Peyer's patch (tissue), 4 donors: Measurements from ENCODE around the gene CFAP20.
"Not testable (repeated sequence)": the region's sequence is repeated elsewhere in the genome, so short reads cannot be mapped to it uniquely, and the experiment has no call there.

ENCODE experiments used
- POLR2A ChIP-seq, 2 donors: fragments of 450-650 bp; IDR thresholded peaks; one replicate each; pipeline ENCODE4 v1.5.1; 2017; ENCODE audit warnings: antibody characterized with exemption in 2 of 2, mild to moderate bottlenecking in 2 of 2, moderate library complexity in 2 of 2
- TF ChIP-seq, protein P1 (sequence below), 6 experiments: fragments of 450-650 bp in 4 of 6; fragments of 200-600 bp in 2 of 6; sonication (generic) in 1 of 6; IDR thresholded peaks; one replicate each; pipeline ENCODE4 v1.5.1; 2017 to 2019; ENCODE audit warnings: antibody characterized with exemption in 6 of 6, mild to moderate bottlenecking in 3 of 6, moderate library complexity in 1 of 6

DNA sequence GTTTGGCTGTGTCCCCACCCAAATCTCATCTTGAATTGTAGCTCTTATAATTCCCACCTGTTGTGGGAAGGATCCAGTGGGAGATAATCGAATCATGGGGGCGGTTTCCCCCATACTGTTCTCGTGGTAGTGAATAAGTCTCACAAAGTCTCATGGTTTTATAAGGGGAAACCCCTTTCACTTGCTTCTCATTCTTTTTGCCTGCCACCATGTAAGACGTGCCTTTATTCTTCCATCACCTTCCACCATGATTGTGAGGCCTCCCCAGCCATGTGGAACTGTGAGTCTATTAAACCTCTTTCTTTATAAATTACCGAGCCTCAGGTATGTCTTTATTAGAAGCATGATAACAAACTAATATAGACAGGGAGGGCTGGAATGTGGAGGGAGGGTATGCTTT is 57.0 kb downstream of the CFAP20 start:
- TF ChIP-seq, protein P1, sequence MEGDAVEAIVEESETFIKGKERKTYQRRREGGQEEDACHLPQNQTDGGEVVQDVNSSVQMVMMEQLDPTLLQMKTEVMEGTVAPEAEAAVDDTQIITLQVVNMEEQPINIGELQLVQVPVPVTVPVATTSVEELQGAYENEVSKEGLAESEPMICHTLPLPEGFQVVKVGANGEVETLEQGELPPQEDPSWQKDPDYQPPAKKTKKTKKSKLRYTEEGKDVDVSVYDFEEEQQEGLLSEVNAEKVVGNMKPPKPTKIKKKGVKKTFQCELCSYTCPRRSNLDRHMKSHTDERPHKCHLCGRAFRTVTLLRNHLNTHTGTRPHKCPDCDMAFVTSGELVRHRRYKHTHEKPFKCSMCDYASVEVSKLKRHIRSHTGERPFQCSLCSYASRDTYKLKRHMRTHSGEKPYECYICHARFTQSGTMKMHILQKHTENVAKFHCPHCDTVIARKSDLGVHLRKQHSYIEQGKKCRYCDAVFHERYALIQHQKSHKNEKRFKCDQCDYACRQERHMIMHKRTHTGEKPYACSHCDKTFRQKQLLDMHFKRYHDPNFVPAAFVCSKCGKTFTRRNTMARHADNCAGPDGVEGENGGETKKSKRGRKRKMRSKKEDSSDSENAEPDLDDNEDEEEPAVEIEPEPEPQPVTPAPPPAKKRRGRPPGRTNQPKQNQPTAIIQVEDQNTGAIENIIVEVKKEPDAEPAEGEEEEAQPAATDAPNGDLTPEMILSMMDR (IDR thresholded peaks at IDR 0.05): not testable (repeated sequence)
- not testable (repeated sequence) for TF ChIP-seq POLR2A (IDR thresholded peaks at IDR 0.05)
